Loucy (cell line): ENCODE data around the gene NR3C2.

Experiments
- H2AFZ ChIP-seq: fragments of 200-600 bp; sonication (generic); 2 replicates; pipeline ENCODE4 v1.6.0; 2016; ENCODE audit warnings: antibody characterized with exemption, mild to moderate bottlenecking, low read length, moderate library complexity
- H3F3A ChIP-seq: fragments of 200-600 bp; 2 replicates; pipeline ENCODE4 v1.6.0; 2016; ENCODE audit warnings: antibody characterized with exemption, low read depth, mild to moderate bottlenecking
- H3K27me3 ChIP-seq: fragments of 200-600 bp; sonication (generic); 2 replicates; pipeline ENCODE4 v1.6.1; 2014; ENCODE audit warnings: low read length, mild to moderate bottlenecking; ENCODE audit not compliant: insufficient read depth, poor library complexity, severe bottlenecking
- H3K36me3 ChIP-seq: fragments of 200-600 bp; sonication (generic); 2 replicates; pipeline ENCODE4 v1.6.1; 2016; ENCODE audit warnings: low read length; ENCODE audit not compliant: insufficient read depth
- H3K4me1 ChIP-seq: fragments of 200-600 bp; sonication (generic); 2 replicates; pipeline ENCODE4 v1.5.1; 2014; ENCODE audit warnings: low read length, mild to moderate bottlenecking; ENCODE audit not compliant: insufficient read depth, poor library complexity, severe bottlenecking
- H3K4me2 ChIP-seq: fragments of 200-600 bp; sonication (generic); 2 replicates; pipeline ENCODE4 v1.6.0; 2014; ENCODE audit warnings: antibody characterized with exemption, low read length, low read depth, mild to moderate bottlenecking; ENCODE audit not compliant: poor library complexity, severe bottlenecking
- H3K4me3 ChIP-seq: fragments of 200-600 bp; sonication (generic); 2 replicates; pipeline ENCODE4 v1.5.1; 2014; ENCODE audit warnings: low read length, mild to moderate bottlenecking, mixed read lengths; ENCODE audit not compliant: poor library complexity, severe bottlenecking
- H3K79me2 ChIP-seq: fragments of 200-600 bp; sonication (generic); 2 replicates; pipeline ENCODE4 v1.6.1; 2014; ENCODE audit warnings: low read length; ENCODE audit not compliant: insufficient read depth
- H3K9ac ChIP-seq: fragments of 200-600 bp; sonication (generic); 2 replicates; pipeline ENCODE4 v1.6.0; 2014; ENCODE audit warnings: mild to moderate bottlenecking, low read depth, low read length, moderate library complexity; ENCODE audit not compliant: poor library complexity, severe bottlenecking
- H3K9me2 ChIP-seq: fragments of 200-600 bp; sonication (generic); replicated peaks from 2 replicates; pipeline ENCODE4 v1.6.1; 2016; ENCODE audit warnings: low read depth, low read length, mixed read lengths
- H3K9me3 ChIP-seq: fragments of 200-600 bp; sonication (generic); 2 replicates; pipeline ENCODE4 v1.6.1; 2014; ENCODE audit warnings: mild to moderate bottlenecking, antibody characterized with exemption, low read length, low read depth; ENCODE audit not compliant: insufficient read depth
- H4K20me1 ChIP-seq: fragments of 200-600 bp; sonication (generic); 2 replicates; pipeline ENCODE4 v1.6.0; 2014; ENCODE audit warnings: antibody characterized with exemption, low read length, mild to moderate bottlenecking; ENCODE audit not compliant: insufficient read depth, poor library complexity, severe bottlenecking
- EZH2phosphoT487 ChIP-seq: fragments of 200-600 bp; IDR thresholded peaks from 2 replicates; pipeline ENCODE4 v1.6.1; 2018; ENCODE audit warnings: antibody characterized with exemption, mild to moderate bottlenecking, moderate library complexity, borderline replicate concordance
- TF ChIP-seq, protein P1 (sequence below): fragments of 200-600 bp; sonication (generic); conservative IDR thresholded peaks from 2 replicates; pipeline ENCODE4 v1.5.1; 2014; ENCODE audit warnings: mild to moderate bottlenecking, antibody characterized with exemption, low read length

NR3C2 gene

DNA sequence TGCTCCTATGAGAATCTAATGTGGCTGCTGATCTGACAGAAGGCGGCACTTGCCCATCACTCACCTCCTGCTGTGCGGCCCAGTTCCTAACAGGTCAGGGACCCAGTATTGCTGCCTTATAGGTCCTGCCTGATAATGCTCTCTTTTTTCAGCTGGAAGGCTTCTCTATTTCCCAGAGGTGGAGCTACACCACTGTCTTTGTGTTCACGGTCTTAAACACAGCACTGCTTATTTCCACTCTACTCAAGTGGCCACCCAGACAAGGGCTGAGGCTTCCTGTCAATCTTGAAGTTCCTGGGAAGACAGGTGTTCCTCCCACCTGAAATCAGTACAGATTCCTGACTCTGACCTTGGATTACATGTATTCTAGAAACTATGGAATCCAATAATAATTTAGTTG is 270.6 kb downstream of the NR3C2 start:
- no peaks in the 10 kb centered on the region for H3F3A ChIP-seq
- no peaks in the 10 kb centered on the region for H3K9me3 ChIP-seq
- no peaks in the 10 kb centered on the region for H3K79me2 ChIP-seq
- TF ChIP-seq, protein P1, sequence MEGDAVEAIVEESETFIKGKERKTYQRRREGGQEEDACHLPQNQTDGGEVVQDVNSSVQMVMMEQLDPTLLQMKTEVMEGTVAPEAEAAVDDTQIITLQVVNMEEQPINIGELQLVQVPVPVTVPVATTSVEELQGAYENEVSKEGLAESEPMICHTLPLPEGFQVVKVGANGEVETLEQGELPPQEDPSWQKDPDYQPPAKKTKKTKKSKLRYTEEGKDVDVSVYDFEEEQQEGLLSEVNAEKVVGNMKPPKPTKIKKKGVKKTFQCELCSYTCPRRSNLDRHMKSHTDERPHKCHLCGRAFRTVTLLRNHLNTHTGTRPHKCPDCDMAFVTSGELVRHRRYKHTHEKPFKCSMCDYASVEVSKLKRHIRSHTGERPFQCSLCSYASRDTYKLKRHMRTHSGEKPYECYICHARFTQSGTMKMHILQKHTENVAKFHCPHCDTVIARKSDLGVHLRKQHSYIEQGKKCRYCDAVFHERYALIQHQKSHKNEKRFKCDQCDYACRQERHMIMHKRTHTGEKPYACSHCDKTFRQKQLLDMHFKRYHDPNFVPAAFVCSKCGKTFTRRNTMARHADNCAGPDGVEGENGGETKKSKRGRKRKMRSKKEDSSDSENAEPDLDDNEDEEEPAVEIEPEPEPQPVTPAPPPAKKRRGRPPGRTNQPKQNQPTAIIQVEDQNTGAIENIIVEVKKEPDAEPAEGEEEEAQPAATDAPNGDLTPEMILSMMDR: no peak
- no peak for TF ChIP-seq EZH2phosphoT487
- no peaks in the 10 kb centered on the region for H3K36me3 ChIP-seq
- no peak overlapping the region for H3K4me2 ChIP-seq
- no peaks in the 10 kb centered on the region for H3K9me2 ChIP-seq
- no peaks in the 10 kb centered on the region for H3K27me3 ChIP-seq
- no peaks in the 10 kb centered on the region for H4K20me1 ChIP-seq
- no peak overlapping the region for H3K9ac ChIP-seq
- no peak overlapping the region for H2AFZ ChIP-seq
- no peaks in the 10 kb centered on the region for H3K4me1 ChIP-seq
- no peak overlapping the region for H3K4me3 ChIP-seq

DNA sequence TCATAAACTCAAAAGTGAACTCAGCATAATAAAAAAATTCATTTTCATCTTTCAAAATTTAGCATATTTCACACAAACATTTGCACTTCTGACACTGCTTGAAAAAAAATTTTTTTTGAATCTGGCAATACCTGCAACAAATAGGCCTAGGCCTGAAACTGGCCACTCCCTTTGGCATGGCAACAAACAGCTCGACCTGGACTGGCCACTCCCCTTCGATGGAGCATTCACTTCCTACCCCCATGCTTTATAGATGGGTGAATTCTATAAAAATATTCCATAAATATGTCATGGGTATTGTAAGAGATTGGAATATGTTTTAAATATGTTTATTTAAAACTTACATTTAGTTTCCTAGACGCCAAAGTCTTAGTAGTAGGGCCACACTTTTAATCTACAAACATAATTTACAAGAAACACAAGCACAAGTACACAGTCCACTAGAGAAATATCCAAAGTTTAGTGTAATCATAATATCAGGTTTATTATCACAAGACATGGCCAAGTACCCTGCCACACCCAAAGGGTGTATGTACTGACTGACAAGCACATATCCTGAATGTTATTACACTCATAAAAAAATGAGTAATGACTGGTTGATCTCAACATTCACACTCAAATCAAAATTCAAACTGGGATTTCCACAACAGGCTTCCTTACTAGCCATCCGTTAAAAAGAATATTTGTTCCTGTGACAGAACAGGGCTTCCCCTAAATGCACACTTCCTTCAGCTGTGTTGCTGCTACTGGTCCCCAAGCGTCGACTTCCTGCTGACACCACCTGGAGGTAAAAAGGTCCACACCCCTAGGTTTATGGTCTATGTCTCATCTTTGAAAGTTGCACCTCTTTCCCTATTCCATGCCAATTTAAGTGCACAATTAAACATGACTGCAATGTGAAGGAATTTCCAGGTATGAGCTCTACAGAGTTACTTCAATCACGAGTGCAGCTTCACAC is 271.5 kb downstream of the NR3C2 start:
- H3K4me1 ChIP-seq: no peaks in the 10 kb centered on the region
- H3K27me3 ChIP-seq: no peaks in the 10 kb centered on the region
- H3K9me3 ChIP-seq: no peaks in the 10 kb centered on the region
- TF ChIP-seq EZH2phosphoT487: no peak
- TF ChIP-seq, protein P1: no peak
- H4K20me1 ChIP-seq: no peaks in the 10 kb centered on the region
- no peak overlapping the region for H2AFZ ChIP-seq
- H3K9ac ChIP-seq: no peak overlapping the region
- no peaks in the 10 kb centered on the region for H3K9me2 ChIP-seq
- no peaks in the 10 kb centered on the region for H3F3A ChIP-seq
- no peaks in the 10 kb centered on the region for H3K36me3 ChIP-seq
- no peak overlapping the region for H3K4me3 ChIP-seq
- no peaks in the 10 kb centered on the region for H3K79me2 ChIP-seq
- H3K4me2 ChIP-seq: no peak overlapping the region

DNA sequence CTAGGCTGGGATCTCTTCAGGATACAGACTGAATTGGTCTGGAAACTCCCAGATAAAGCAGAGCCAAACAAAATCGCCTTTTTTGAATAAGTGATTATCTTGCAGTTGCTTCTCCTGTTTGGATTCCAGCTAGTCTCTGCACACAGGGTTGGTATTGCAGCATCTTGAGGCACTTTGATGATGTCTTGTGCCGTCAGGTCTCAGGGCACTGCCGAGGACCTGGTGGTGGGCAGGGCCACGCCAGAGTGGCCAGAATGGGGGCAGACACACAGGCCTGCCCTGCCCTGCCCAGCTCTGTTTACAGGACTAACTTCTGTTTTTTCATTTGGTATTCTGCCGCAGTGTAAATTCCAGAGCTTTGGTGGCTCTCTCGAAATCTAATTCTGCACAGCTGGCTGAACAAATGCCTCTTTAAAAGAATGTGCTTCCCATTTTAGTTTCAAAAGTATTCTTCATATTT is 276.1 kb downstream of the NR3C2 start:
- Histone ChIP-seq H3K9me2 (no peaks in the 10 kb centered on the region), H3K79me2 (no peaks in the 10 kb centered on the region), H4K20me1 (no peaks in the 10 kb centered on the region), H3K4me1 (no peaks in the 10 kb centered on the region), H3K36me3 (no peaks in the 10 kb centered on the region), H3K27me3 (no peaks in the 10 kb centered on the region), H3F3A (no peaks in the 10 kb centered on the region), H3K4me2 (no peak overlapping the region), H3K9ac (no peak overlapping the region), H3K4me3 (no peak overlapping the region), H3K9me3 (no peaks in the 10 kb centered on the region), H2AFZ (no peak overlapping the region)
- TF ChIP-seq, protein P1: no peak
- no peak for TF ChIP-seq EZH2phosphoT487
